ENCODE results near the gene ITIH6.

The ITIH6 gene

GRCh38 chrX:54711735-54712134 is 86.3 kb downstream of the ITIH6 start:
- DNase-seq: no peak

DNA sequence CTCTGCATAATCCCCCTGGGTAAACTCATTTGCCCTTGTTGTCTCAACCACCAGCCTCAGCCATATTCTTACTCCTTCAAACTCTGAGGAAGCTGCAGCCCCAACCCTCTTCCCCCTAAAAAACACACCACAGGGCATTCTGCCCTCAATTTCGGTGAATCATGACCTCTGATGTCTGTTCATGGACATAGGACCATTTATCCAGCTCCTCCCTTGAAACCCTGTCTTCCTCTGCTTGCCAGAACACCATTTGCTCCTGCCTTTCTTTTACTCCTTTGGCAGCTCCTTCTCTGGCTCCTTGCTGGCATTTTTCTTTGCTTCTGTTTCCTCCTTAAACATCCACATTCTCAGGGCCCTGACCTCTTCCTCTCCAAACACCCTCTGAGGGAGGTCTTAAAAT is 87.1 kb downstream of the ITIH6 start:
- DNase-seq: no peak

DNA sequence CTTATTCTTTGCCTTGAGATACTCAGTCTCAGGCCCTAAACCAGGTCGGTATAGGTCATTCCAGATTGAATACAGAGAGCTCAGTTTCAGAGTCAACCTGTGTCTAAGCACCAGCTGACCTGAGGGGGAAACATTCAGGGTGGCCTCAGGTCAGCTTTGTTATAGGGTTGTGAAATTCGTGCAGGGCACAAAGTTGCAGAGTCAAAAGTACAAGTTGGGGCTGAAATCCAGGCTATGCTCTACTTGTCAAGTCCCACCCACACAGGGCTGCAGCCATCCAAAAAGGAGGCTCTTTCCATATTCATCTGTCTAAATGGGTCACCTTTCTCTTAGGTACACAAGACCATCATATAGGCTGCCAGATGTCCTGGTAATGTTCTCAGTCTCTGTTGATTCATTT is 89.7 kb downstream of the ITIH6 start:
- no peak for DNase-seq

Data from hematopoietic multipotent progenitor cell treated with erythropoietin and hydrocortisone succinate and interleukin-3 and kit ligand, for 4 days (in vitro differentiated cells).